CD8-positive, alpha-beta memory T cell (primary cell): Measurements from ENCODE around the gene GOLGB1. TPM values are rescaled to one million over a fixed set of nuclear protein-coding genes. Genes with fewer than 3 reads are reported as not detected.

ENCODE experiments used
- CTCF ChIA-PET: fragments of 350-600 bp; sonication (Branson Sonifier 250); formaldehyde crosslinking; loops from one replicate; lab custom pipeline; 2021; ENCODE audit warnings: antibody characterized with exemption; lab: Charles Lee
- POLR2A ChIA-PET: fragments of 350-600 bp; sonication (Branson Sonifier 250); formaldehyde crosslinking; loops from one replicate; lab custom pipeline; 2021; ENCODE audit warnings: antibody characterized with exemption; lab: Charles Lee
- DNase-seq, 5 donors: peaks; one replicate each; pipeline versions ENCODE4 v3.0.0 to v3.0.0-alpha.2; 2020 to 2022; ENCODE audit warnings: mixed read lengths in 1 of 5
- H3K27ac ChIP-seq: one replicate; pipeline ENCODE4 v1.7.0; 2013; ENCODE audit warnings: low read depth, mild to moderate bottlenecking, low read length, moderate library complexity
- H3K27me3 ChIP-seq: 2 replicates; pipeline ENCODE4 v1.7.0; 2013; ENCODE audit warnings: low read length, mild to moderate bottlenecking; ENCODE audit not compliant: insufficient read depth, poor library complexity, severe bottlenecking
- H3K36me3 ChIP-seq: 2 replicates; pipeline ENCODE4 v1.7.0; 2013; ENCODE audit warnings: mild to moderate bottlenecking, low read length, moderate library complexity; ENCODE audit not compliant: insufficient read depth
- H3K4me1 ChIP-seq: 2 replicates; pipeline ENCODE4 v1.7.0; 2013; ENCODE audit warnings: mild to moderate bottlenecking, low read length, moderate library complexity; ENCODE audit not compliant: insufficient read depth
- H3K4me3 ChIP-seq: 2 replicates; pipeline ENCODE4 v1.7.0; 2013; ENCODE audit warnings: mild to moderate bottlenecking, low read length
- H3K9me3 ChIP-seq: 2 replicates; pipeline ENCODE4 v1.7.0; 2013; ENCODE audit warnings: mild to moderate bottlenecking, low read length
- H3K27ac Mint-ChIP-seq, 8 donors: one replicate each; pipeline ENCODE4 v1.8.0; 2020 to 2021; ENCODE audit warnings: mixed read lengths in 8 of 8, mild to moderate bottlenecking in 6 of 8, inconsistent platforms in 3 of 8, moderate library complexity in 3 of 8
- H3K27me3 Mint-ChIP-seq, 2 donors: one replicate each; pipeline ENCODE4 v1.8.0; 2020 to 2021; ENCODE audit warnings: mixed read lengths in 2 of 2, mild to moderate bottlenecking in 1 of 2, moderate library complexity in 1 of 2
- H3K36me3 Mint-ChIP-seq, 3 donors: one replicate each; pipeline ENCODE4 v1.8.0; 2020 to 2021; ENCODE audit warnings: mixed read lengths in 3 of 3, inconsistent platforms in 1 of 3, mild to moderate bottlenecking in 1 of 3
- H3K4me1 Mint-ChIP-seq, 3 donors: one replicate each; pipeline ENCODE4 v1.8.0; 2020 to 2021; ENCODE audit warnings: mixed read lengths in 3 of 3, inconsistent platforms in 1 of 3, mild to moderate bottlenecking in 1 of 3
- H3K4me3 Mint-ChIP-seq, 7 donors: one replicate each; pipeline ENCODE4 v1.8.0; 2020 to 2021; ENCODE audit warnings: mixed read lengths in 7 of 7, mild to moderate bottlenecking in 6 of 7, moderate library complexity in 4 of 7, inconsistent platforms in 2 of 7
- H3K9me3 Mint-ChIP-seq, 5 donors: one replicate each; pipeline ENCODE4 v1.8.0; 2020 to 2022; ENCODE audit warnings: mixed read lengths in 5 of 5, mild to moderate bottlenecking in 3 of 5, moderate library complexity in 2 of 5, inconsistent platforms in 1 of 5
- polyA plus RNA-seq: library from polyadenylated mRNA; unstranded; fragments of 300-500 nt; fragmentation: Illumina TruSeq; gene quantifications from one replicate; pipeline ENCODE4 v1.2.3, GENCODE V29; 2021
- total RNA-seq, 2 experiments: library from RNA; stranded (reverse); gene quantifications; one replicate each; pipeline ENCODE4 v1.2.3, GENCODE V29; 2021

Gene GOLGB1
- total and polyA plus RNA-seq, 3 experiments from 2014 or later: 16.0 to 20.6 (median 17.3) TPM

GRCh38 chr3:121667333-121667732, 82.2 kb downstream of the GOLGB1 start:
- no peaks in the 10 kb centered on the region for H3K4me1 ChIP-seq
- ChIA-PET CTCF (no interaction called here), POLR2A (no interaction called here)
- Mint-ChIP-seq H3K27me3 (no peaks in the 10 kb centered on the region), H3K27ac (peak overlapping the region in 3 of 8 donors; percentile 7 to 40 (median 27)), H3K36me3 (peaks cover 17 to 93% (median 35%) of the 10 kb centered on the region in 3 donors), H3K9me3 (no peaks in the 10 kb centered on the region), H3K4me1 (no peaks in the 10 kb centered on the region), H3K4me3 (no peak overlapping the region)
- H3K36me3 ChIP-seq: peaks cover 49% of the 10 kb centered on the region
- H3K27me3 ChIP-seq: no peaks in the 10 kb centered on the region
- H3K27ac ChIP-seq: no peak overlapping the region
- DNase-seq: no peak
- no peaks in the 10 kb centered on the region for H3K9me3 ChIP-seq
- H3K4me3 ChIP-seq: no peak overlapping the region

- peak overlapping the region in 1 of 8 donors; percentile 52 for H3K27ac Mint-ChIP-seq
- peaks cover 11% of the 10 kb centered on the region for H3K4me1 ChIP-seq
- no peaks in the 10 kb centered on the region for H3K27me3 ChIP-seq
- peaks cover 13 to 15% (median 15%) of the 10 kb centered on the region in 3 donors for H3K4me1 Mint-ChIP-seq
- peaks cover 16 to 80% (median 32%) of the 10 kb centered on the region in 3 donors for H3K36me3 Mint-ChIP-seq
- H3K9me3 Mint-ChIP-seq: no peaks in the 10 kb centered on the region
- H3K4me3 ChIP-seq: no peak overlapping the region
- H3K4me3 Mint-ChIP-seq: no peak overlapping the region
- no peaks in the 10 kb centered on the region for H3K9me3 ChIP-seq
- H3K27me3 Mint-ChIP-seq: no peaks in the 10 kb centered on the region
- CTCF ChIA-PET: no interaction called here
- peaks cover 40% of the 10 kb centered on the region for H3K36me3 ChIP-seq
- no peak overlapping the region for H3K27ac ChIP-seq
- no peak for DNase-seq
- POLR2A ChIA-PET: no interaction called here
Measured at GRCh38 chr3:121665488-121665887, 84.1 kb downstream of the GOLGB1 start.

GRCh38 chr3:121663171-121663847, 86.2 kb downstream of the GOLGB1 start:
- peaks cover 12 to 78% (median 29%) of the 10 kb centered on the region in 3 donors for H3K36me3 Mint-ChIP-seq
- H3K27me3 Mint-ChIP-seq: no peaks in the 10 kb centered on the region
- CTCF ChIA-PET: interaction anchor here (1.4 kb wide), 1 partner anchor 57 kb away, joined by 3 read pairs; no protein-coding TSS in a partner anchor

GRCh38 chr3:121662742-121663141, 86.8 kb downstream of the GOLGB1 start:
- H3K27ac Mint-ChIP-seq: peak overlapping the region in 4 of 8 donors; percentile 5 to 100 (median 54)
- H3K4me3 Mint-ChIP-seq: peak overlapping the region in 1 of 7 donors; percentile 43
- no peak overlapping the region for H3K4me3 ChIP-seq
- ChIA-PET POLR2A (no interaction called here), CTCF (interaction anchor here (1.4 kb wide), 1 partner anchor 58 kb away, joined by 3 read pairs; no protein-coding TSS in a partner anchor)
- peaks cover 38 to 42% (median 42%) of the 10 kb centered on the region in 3 donors for H3K4me1 Mint-ChIP-seq
- no peaks in the 10 kb centered on the region for H3K9me3 Mint-ChIP-seq
- no peaks in the 10 kb centered on the region for H3K9me3 ChIP-seq
- peaks cover 38% of the 10 kb centered on the region for H3K36me3 ChIP-seq
- H3K36me3 Mint-ChIP-seq: peaks cover 12 to 78% (median 35%) of the 10 kb centered on the region in 3 donors
- no peaks in the 10 kb centered on the region for H3K27me3 ChIP-seq
- no peak for DNase-seq
- H3K4me1 ChIP-seq: peaks cover 35% of the 10 kb centered on the region
- no peaks in the 10 kb centered on the region for H3K27me3 Mint-ChIP-seq
- no peak overlapping the region for H3K27ac ChIP-seq

More at GRCh38 chr3:121663171-121663847, 86.2 kb downstream of the GOLGB1 start:
- Mint-ChIP-seq H3K4me1 (peaks cover 32 to 37% (median 36%) of the 10 kb centered on the region in 3 donors), H3K27ac (peak overlapping the region in 4 of 8 donors; percentile 5 to 72 (median 54)), H3K9me3 (no peaks in the 10 kb centered on the region), H3K4me3 (no peak overlapping the region)
- H3K4me1 ChIP-seq: peaks cover 29% of the 10 kb centered on the region
- no peaks in the 10 kb centered on the region for H3K27me3 ChIP-seq
- POLR2A ChIA-PET: no interaction called here
- no peak overlapping the region for H3K4me3 ChIP-seq
- no peak for DNase-seq
- no peak overlapping the region for H3K27ac ChIP-seq
- H3K9me3 ChIP-seq: no peaks in the 10 kb centered on the region
- H3K36me3 ChIP-seq: peaks cover 35% of the 10 kb centered on the region

- peak overlapping the region in 5 of 7 donors; percentile 30 to 99 (median 96) for H3K4me3 Mint-ChIP-seq
- H3K4me1 Mint-ChIP-seq: peaks cover 52 to 56% (median 56%) of the 10 kb centered on the region in 3 donors
- ChIA-PET POLR2A (interaction anchor here (0.8 to 1.6 kb wide), 2 partner anchors 89 to 173 kb away, joined by 3 to 4 read pairs; partner anchors contain the start of genes EAF2 and IQCB1), CTCF (interaction anchor here (1.1 to 1.5 kb wide), 4 partner anchors 13 to 173 kb away, joined by 3 to 5 read pairs (median 4); partner anchors contain the start of genes EAF2 and IQCB1)
- H3K27ac Mint-ChIP-seq: peak overlapping the region; percentile 94 to 100 (median 99)
- Histone ChIP-seq H3K27me3 (no peaks in the 10 kb centered on the region), H3K36me3 (peaks cover 34% of the 10 kb centered on the region), H3K27ac (peak overlapping the region; percentile 94), H3K9me3 (no peaks in the 10 kb centered on the region), H3K4me3 (peak overlapping the region; percentile 74), H3K4me1 (peaks cover 43% of the 10 kb centered on the region)
- no peak for DNase-seq
- H3K27me3 Mint-ChIP-seq: no peaks in the 10 kb centered on the region
- peaks cover 22 to 78% (median 37%) of the 10 kb centered on the region in 3 donors for H3K36me3 Mint-ChIP-seq
- no peaks in the 10 kb centered on the region for H3K9me3 Mint-ChIP-seq
Measured at GRCh38 chr3:121661376-121661775, 88.2 kb downstream of the GOLGB1 start.

- DNase-seq: peak; percentile 48 to 84 (median 77)
- no peaks in the 10 kb centered on the region for H3K9me3 Mint-ChIP-seq
- Histone ChIP-seq H3K27me3 (no peaks in the 10 kb centered on the region), H3K36me3 (peaks cover 32% of the 10 kb centered on the region), H3K9me3 (no peaks in the 10 kb centered on the region), H3K4me3 (peak within 1 kb of the TSS; percentile 74), H3K4me1 (peaks cover 43% of the 10 kb centered on the region), H3K27ac (peak within 1 kb of the TSS; percentile 94)
- peak within 1 kb of the TSS; percentile 91 to 99 (median 96) for H3K4me3 Mint-ChIP-seq
- H3K4me1 Mint-ChIP-seq: peaks cover 57 to 62% (median 61%) of the 10 kb centered on the region in 3 donors
- POLR2A ChIA-PET: interaction anchor here (0.6 to 1.6 kb wide), 4 partner anchors 90 to 1133 kb away, joined by 3 to 4 read pairs (median 4); partner anchors contain the start of genes EAF2, HSPBAP1 and IQCB1
- CTCF ChIA-PET: interaction anchor here (1.1 to 1.5 kb wide), 4 partner anchors 12 to 174 kb away, joined by 3 to 5 read pairs (median 4); partner anchors contain the start of genes EAF2 and IQCB1
- peak within 1 kb of the TSS; percentile 94 to 100 (median 99) for H3K27ac Mint-ChIP-seq
- peaks cover 20 to 76% (median 33%) of the 10 kb centered on the region in 3 donors for H3K36me3 Mint-ChIP-seq
- no peaks in the 10 kb centered on the region for H3K27me3 Mint-ChIP-seq
Measured at GRCh38 chr3:121660356-121661171, 89.0 kb downstream of the GOLGB1 start, which contains the start of gene HCLS1. Gene HCLS1 (minus strand): TSS chr3:121660903. CDS start chr3:121658347, 2,556 bp downstream.

- H3K4me1 Mint-ChIP-seq: peaks cover 64 to 70% (median 67%) of the 10 kb centered on the region in 3 donors
- no peaks in the 10 kb centered on the region for H3K9me3 Mint-ChIP-seq
- DNase-seq: no peak
- POLR2A ChIA-PET: interaction anchor here (0.5 to 0.8 kb wide), 2 partner anchors 1133 to 1134 kb away, joined by 3 read pairs; partner anchors contain the start of gene HSPBAP1
- H3K27ac Mint-ChIP-seq: peak overlapping the region; percentile 94 to 100 (median 99)
- Histone ChIP-seq H3K4me1 (peaks cover 49% of the 10 kb centered on the region), H3K36me3 (peaks cover 27% of the 10 kb centered on the region), H3K4me3 (peak overlapping the region; percentile 74), H3K27me3 (no peaks in the 10 kb centered on the region), H3K27ac (peak overlapping the region; percentile 94), H3K9me3 (no peaks in the 10 kb centered on the region)
- peaks cover 16 to 74% (median 34%) of the 10 kb centered on the region in 3 donors for H3K36me3 Mint-ChIP-seq
- CTCF ChIA-PET: no interaction called here
- peak overlapping the region; percentile 91 to 99 (median 96) for H3K4me3 Mint-ChIP-seq
- H3K27me3 Mint-ChIP-seq: no peaks in the 10 kb centered on the region
Measured at GRCh38 chr3:121659586-121659985, 90.0 kb downstream of the GOLGB1 start.
